NCI-H1436 treated with DMSO at 0.1 percent for 48 hours (cell line): ENCODE results near the gene SURF4.
"Not testable (repeated sequence)": the region's sequence is repeated elsewhere in the genome, so short reads cannot be mapped to it uniquely, and the experiment has no call there.

Experiments used
- DNase-seq: peaks from one replicate; lab custom pipeline; 2025; lab: John Stamatoyannopoulos, UW

Gene SURF4

GRCh38 chr9:133352635-133353340 lies 23.1 kb downstream of the SURF4 start:
- DNase-seq = no peak

DNA sequence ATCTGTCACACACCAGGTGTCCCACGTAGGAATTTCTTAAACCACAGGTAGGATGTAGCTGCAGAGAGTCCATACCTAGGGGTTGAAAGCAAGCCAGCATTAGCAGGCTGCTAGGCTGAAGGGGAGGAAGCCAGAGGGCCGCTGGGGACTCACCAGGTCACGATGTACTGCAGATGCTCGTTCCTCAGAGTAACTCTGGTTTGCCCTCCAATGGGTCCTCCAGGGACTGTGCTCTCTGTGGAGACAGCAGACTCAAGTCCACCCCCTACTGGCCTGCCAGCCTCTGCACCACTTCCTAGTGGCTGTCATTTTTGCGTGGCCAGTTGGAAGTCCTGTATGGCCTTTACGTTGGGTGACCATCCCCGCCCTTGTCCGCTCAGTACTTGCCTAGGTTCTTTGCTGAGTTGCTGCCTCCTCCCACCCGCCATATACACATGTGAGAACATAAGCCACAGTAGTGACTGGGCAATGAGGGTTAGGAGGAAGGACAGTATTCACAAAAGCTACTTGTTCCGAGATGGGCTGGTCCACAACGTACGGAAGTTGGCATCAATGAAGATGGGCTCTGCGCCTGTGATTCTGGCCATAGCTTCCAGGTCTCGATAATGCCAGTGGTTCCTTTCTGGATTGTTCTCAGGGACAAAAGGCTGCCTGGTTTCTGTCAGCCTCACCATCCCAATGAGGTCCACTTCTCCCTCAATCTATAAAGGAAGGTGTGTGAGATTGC lies 23.8 kb downstream of the SURF4 start:
- no peak for DNase-seq

GRCh38 chr9:133351526-133351907 lies 24.3 kb downstream of the SURF4 start:
- no peak for DNase-seq

DNA sequence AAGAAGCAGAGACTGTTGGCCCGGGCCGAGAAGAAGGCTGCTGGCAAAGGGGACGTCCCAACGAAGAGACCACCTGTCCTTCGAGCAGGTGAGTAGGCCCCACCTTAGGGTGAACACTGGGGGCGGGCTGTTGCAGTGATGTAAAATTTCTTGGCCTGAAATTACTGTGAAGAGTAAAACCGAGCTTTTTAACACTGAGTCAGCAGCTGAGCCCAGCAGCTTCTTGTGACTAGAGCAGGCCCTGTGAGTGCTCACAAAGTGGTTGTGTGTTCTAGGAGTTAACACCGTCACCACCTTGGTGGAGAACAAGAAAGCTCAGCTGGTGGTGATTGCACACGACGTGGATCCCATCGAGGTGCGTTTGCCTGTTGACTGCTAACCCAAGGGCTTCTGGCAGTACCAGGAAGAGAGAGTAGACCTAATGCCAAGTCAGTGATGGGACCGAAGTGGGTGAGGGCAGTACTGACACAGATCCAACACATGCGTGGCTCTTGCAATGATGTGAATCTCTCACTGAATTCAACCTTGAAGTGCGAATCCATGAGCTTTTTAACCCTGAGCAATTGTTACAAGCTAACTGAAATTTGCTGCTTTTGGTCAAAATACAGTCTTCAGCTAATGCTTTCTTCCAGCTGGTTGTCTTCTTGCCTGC lies 25.8 kb downstream of the SURF4 start:
- no peak for DNase-seq

GRCh38 chr9:133348718-133349573 lies 26.9 kb downstream of the SURF4 start:
- no peak for DNase-seq

DNA sequence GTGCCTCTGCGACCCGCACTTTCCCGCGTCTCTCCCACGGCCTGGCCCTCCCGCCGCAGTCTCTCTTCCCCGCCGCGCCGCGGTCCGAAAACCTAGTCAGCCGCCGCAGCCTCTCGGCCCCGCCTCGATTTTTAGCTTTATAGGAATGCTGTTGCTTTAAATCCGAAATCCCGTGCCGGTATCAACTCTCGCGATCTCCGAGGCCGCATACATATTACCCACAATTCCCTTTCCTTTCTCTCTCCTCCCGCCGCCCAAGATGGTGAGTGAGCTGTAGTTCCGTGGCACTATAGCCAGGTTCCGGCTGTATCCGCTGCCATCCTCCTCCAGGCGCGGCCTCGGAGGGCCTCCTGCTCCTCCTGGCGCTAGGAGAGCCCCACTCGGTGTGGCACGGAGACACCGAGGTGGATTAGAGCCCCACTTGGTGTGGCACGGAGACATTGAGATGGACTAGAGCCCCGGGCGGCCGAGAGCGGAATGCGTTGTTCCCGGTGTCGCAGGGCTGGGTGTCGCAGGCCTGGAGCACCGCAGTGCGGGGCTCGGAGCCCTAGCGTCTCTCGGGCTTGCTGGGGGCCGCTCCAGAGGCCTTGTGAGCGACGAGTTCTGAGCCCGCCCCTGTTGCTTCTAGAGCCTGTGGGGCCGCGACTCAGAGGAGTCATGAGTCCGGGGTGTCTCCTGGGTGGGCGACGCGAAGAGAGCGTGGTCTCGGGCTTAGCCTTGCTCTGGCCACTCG lies 27.7 kb downstream of the SURF4 start, which contains the start of the genes MED22 and RPL7A:
MED22 (minus strand) TSS at position 147 of the 733 bp plus-strand sequence. CDS start 1,469 bp downstream, outside the sequence.
RPL7A (plus strand) TSS at position 234 of the 733 bp plus-strand sequence; CDS start at position 260, 26 bp downstream.
- peak; percentile 90 for DNase-seq

DNA sequence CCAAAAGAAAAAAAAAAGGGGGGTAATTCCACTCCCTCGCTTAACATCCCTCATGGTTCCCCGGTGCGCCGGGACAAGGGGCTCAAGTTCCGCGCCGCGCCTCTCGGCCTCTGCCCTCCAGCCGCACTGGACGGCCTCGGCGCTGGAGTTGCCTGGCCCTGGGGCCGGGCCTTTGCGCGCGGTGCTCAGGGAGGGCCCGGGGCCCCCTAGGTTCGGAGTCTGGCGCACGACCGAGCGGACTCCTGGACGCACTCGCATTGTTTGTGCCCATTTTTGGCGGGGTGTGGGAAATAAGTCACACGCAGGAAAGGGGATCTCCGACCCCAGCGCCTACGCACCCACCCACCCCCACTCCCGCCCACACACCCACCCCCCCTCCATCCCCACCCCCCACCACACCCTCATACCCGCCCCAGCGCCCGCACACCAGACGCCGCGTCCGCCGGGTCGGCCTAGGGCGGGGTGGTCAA lies 28.3 kb downstream of the SURF4 start:
- DNase-seq = no peak

DNA sequence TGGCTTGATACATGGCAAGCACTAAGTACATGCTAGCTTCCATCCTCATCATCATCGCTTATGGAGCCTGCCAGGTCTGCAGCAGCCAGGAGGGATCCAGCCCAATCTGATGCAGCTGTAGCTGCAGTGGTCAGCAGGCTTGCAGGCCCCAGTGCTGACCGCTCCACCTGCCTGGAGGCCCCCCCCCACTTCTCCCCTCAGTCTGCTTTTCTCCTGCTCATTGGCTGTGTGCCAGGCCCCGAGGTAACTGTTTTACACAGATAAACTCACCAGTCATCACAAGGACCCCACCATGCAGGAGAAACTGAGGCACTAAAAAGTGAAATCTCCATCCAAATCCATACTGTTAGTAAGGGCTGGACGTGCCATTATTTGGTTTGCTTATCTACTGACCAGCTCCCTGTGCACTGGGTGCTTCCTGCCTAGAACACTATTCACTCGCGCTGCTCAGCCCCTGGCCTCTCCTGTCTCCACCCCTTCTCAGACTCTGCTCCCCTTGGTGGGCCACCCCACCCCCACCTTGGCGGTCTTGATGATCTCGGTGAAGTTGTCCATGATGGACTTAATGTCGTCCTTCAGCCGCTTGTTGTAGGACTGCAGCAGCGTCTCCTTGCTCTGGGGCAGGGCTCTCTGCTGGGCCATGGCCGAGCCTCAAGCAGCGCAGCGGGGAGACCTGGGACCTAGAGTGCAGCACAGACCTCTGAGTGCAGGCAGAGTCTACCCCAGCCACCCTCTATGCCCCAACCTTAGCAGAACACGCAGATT lies 29.7 kb downstream of the SURF4 start:
- no peak for DNase-seq

DNA sequence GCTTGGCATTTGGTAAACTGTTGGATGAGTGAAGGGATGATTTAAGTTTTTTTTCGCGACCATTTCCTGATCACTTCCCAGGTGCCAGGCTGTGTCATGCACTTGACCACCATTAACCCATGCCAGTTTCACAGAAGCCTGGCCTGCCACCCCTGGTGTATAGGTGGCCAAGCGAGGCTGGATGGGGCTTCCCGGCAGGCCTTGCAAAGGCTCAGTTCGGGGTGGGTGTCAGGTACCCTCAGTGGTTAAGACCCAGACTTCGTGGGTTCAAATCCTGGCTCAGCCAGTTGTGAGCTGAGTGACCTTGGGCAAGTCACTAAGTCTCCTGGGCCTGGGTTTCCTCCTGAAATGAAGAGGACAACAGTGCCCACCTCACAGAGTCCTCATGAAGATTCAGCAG lies 30.3 kb downstream of the SURF4 start:
- DNase-seq = no peak

- no peak for DNase-seq
These were observed 30.9 kb downstream of the SURF4 start for GRCh38 chr9:133344979-133345378.

DNA sequence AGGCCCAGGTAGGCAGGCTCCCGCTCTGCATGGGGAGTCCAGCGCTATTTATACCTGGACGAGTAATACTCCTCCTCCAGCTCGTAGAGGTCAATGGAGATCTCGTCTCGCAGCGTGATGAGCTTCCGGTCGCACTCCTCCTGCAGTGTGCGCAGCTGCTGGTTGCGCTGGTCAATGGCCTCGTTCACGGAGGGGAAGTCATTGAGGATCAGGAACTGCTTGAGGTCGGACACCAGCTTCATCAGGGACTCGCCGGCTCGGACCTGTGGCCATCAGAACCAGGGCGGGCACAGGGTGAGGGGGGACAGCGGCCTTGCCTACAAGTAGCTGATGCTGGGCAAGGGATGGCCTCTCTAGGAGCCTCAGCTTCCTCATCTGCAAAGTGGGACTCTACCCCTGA lies 31.8 kb downstream of the SURF4 start:
- no peak for DNase-seq

- no peak for DNase-seq
These were observed 33.3 kb downstream of the SURF4 start for GRCh38 chr9:133342570-133342969.

- no peak for DNase-seq
These were observed 33.8 kb downstream of the SURF4 start for GRCh38 chr9:133342069-133342406.

GRCh38 chr9:133341369-133342068 lies 34.3 kb downstream of the SURF4 start:
- no peak for DNase-seq

DNA sequence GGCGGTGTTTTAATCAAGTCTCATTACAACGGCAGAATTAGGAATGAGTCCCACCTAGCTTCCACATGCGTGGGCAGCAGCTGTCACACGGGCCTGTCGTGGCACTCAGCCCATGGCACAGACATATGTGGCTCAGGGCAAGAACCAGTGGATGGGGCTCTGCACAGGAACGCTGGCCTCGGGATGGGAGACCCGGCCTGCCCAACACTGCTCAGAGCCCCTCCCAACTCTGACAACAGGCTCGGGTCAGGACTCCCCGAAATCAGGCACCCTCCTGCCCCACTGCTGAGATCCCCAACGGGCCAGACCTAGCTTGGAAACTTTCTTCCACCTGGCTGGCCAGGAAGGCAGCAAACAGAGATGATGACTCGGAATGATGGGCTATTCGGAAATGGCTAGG lies 34.9 kb downstream of the SURF4 start:
- no peak for DNase-seq

GRCh38 chr9:133340256-133340655 lies 35.6 kb downstream of the SURF4 start:
- no peak for DNase-seq

DNA sequence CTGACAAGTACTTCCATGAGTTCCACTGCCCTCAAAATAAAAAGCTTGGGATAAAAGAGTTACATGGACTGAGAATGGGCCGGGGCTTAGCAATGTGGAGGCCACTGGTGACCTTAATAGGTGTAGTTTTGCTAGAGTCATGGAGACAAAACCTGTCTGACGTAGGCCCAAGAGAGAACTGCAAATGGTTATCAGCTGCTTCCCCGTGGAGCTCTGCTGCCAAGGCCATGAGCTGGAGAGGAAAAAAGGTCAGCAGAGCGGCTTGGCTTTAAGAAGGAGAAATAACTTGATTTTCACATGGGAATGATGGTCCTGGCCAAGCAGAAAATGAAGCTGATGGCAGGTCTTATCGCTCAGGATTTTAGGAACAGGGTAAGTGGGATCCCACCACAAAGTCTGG lies 36.2 kb downstream of the SURF4 start:
- no peak for DNase-seq

- peak; percentile 29 for DNase-seq
These were observed 39.7 kb downstream of the SURF4 start, which contains the start of gene SURF6 for GRCh38 chr9:133335924-133336811. SURF6 (minus strand) TSS chr9:133336188; CDS start chr9:133336132, 56 bp downstream.

DNA sequence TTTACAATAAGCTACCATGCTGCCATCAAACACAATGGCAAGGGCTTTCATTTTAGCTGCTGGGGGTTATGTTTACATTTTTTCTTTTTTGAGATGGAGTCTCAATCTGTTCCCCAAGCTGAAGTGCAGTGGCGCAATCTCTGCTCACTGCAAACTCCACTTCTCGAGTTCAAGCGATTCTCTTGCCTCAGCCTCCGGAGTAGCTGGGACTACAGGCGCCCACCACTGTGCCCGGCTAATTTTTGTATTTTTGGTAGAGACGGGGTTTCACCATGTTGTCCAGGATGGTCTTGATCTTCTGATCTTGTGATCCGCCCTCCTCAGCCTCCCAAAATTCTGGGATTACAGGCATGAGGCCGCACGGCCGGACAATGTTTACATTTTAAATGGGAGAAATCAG lies 41.0 kb downstream of the SURF4 start:
- DNase-seq = not testable (repeated sequence)
